HepG2 (cell line): ENCODE data around the gene KDM3A. TPM values are rescaled to one million over a fixed set of nuclear protein-coding genes. Genes with fewer than 3 reads are reported as not detected.

Experiments
- ARNTL ChIP-seq: sonication (generic); formaldehyde crosslinking; IDR thresholded peaks from 2 replicates; pipeline ENCODE4 v1.4.0; 2020; ENCODE audit warnings: mild to moderate bottlenecking, missing genetic modification reagents
- ATRX ChIP-seq: sonication (generic); formaldehyde crosslinking; IDR thresholded peaks from 2 replicates; pipeline ENCODE4 v1.4.0; 2020; ENCODE audit warnings: missing genetic modification reagents, borderline replicate concordance
- FOXP1 ChIP-seq, 2 experiments: fragments of 450-650 bp in 1 of 2; IDR thresholded peaks; 2 replicates each; pipeline ENCODE4 v1.6.1; 2017 to 2018; ENCODE audit warnings: antibody characterized with exemption in 1 of 2
- GATA4 ChIP-seq: sonication (generic); IDR thresholded peaks from 2 replicates; pipeline ENCODE4 v1.6.1; 2016; ENCODE audit warnings: antibody characterized with exemption, low read depth, borderline replicate concordance
- JDP2 ChIP-seq: sonication (generic); formaldehyde crosslinking; IDR thresholded peaks from 2 replicates; pipeline ENCODE4 v1.8.1; 2022; ENCODE audit warnings: missing genetic modification reagents, borderline replicate concordance
- NFYB ChIP-seq: sonication (generic); formaldehyde crosslinking; IDR thresholded peaks from 2 replicates; pipeline ENCODE4 v1.4.0; 2020; ENCODE audit warnings: missing genetic modification reagents
- PHF21A ChIP-seq: sonication (generic); formaldehyde crosslinking; IDR thresholded peaks from 2 replicates; pipeline ENCODE4 v1.5.0; 2020; ENCODE audit warnings: mild to moderate bottlenecking, missing genetic modification reagents
- RORA ChIP-seq: sonication (generic); formaldehyde crosslinking; IDR thresholded peaks from 2 replicates; pipeline ENCODE4 v1.5.0; 2020; ENCODE audit warnings: mild to moderate bottlenecking, missing genetic modification reagents, moderate library complexity
- SIN3B ChIP-seq: fragments of 150-350 bp; IDR thresholded peaks from 2 replicates; pipeline ENCODE4 v1.6.1; 2014; ENCODE audit warnings: low read length
- SIX4 ChIP-seq: sonication (generic); formaldehyde crosslinking; IDR thresholded peaks from 2 replicates; pipeline ENCODE4 v1.4.0; 2020; ENCODE audit warnings: missing genetic modification reagents
- SMAD3 ChIP-seq: sonication (generic); formaldehyde crosslinking; IDR thresholded peaks from 2 replicates; pipeline ENCODE4 v1.4.0; 2020; ENCODE audit warnings: missing genetic modification reagents
- STAG1 ChIP-seq: sonication (generic); formaldehyde crosslinking; IDR thresholded peaks from 2 replicates; pipeline ENCODE4 v1.4.0; 2020; ENCODE audit warnings: missing genetic modification reagents
- ZEB1 ChIP-seq: IDR thresholded peaks from 2 replicates; pipeline ENCODE4 v1.6.1; 2012; ENCODE audit warnings: mild to moderate bottlenecking, low read depth, inconsistent platforms; ENCODE audit not compliant: insufficient replicate concordance
- ZFP41 ChIP-seq: sonication (generic); formaldehyde crosslinking; IDR thresholded peaks from 2 replicates; pipeline ENCODE4 v1.4.0; 2020; ENCODE audit warnings: mild to moderate bottlenecking, missing genetic modification reagents, borderline replicate concordance
- ZFP90 ChIP-seq: sonication (generic); formaldehyde crosslinking; IDR thresholded peaks from 2 replicates; pipeline ENCODE4 v1.8.0; 2022; ENCODE audit warnings: missing genetic modification reagents, mild to moderate bottlenecking, inconsistent platforms, borderline replicate concordance
- ZNF224 ChIP-seq: sonication (generic); formaldehyde crosslinking; IDR thresholded peaks from 2 replicates; pipeline ENCODE4 v1.5.0; 2020; ENCODE audit warnings: mild to moderate bottlenecking, missing genetic modification reagents
- ZNF274 ChIP-seq: sonication (generic); formaldehyde crosslinking; IDR thresholded peaks from 2 replicates; pipeline ENCODE4 v1.5.1; 2020; ENCODE audit warnings: mild to moderate bottlenecking, missing genetic modification reagents
- ZNF552 ChIP-seq: sonication (generic); formaldehyde crosslinking; IDR thresholded peaks from 2 replicates; pipeline ENCODE4 v1.9.0; 2022; ENCODE audit warnings: missing genetic modification reagents, mild to moderate bottlenecking, borderline replicate concordance
- ZNF556 ChIP-seq: sonication (generic); formaldehyde crosslinking; IDR thresholded peaks from 2 replicates; pipeline ENCODE4 v1.4.0; 2020; ENCODE audit warnings: mild to moderate bottlenecking, missing genetic modification reagents, borderline replicate concordance
- ZNF747 ChIP-seq: sonication (generic); formaldehyde crosslinking; IDR thresholded peaks from 2 replicates; pipeline ENCODE4 v1.8.1; 2023; ENCODE audit warnings: missing genetic modification reagents, mild to moderate bottlenecking, borderline replicate concordance
- ZNF772 ChIP-seq: sonication (generic); formaldehyde crosslinking; IDR thresholded peaks from 2 replicates; pipeline ENCODE4 v1.5.0; 2020; ENCODE audit warnings: mild to moderate bottlenecking, missing genetic modification reagents
- ZNF782 ChIP-seq: sonication (generic); formaldehyde crosslinking; IDR thresholded peaks from 2 replicates; pipeline ENCODE4 v1.4.0; 2020; ENCODE audit warnings: missing genetic modification reagents, mild to moderate bottlenecking, borderline replicate concordance
- polyA plus RNA-seq, 8 experiments: library from polyadenylated mRNA; depleted of rRNA in 3 of 8; stranded (reverse) in 7 of 8; unstranded in 1 of 8; fragments of >200 nt; fragmentation: Illumina TruSeq in 4 of 8; extraction: Trizol in 4 of 8; gene quantifications; 2 replicates each; pipeline versions ENCODE4 v1.2.1 to v1.2.3, GENCODE V29; 2011 to 2016; ENCODE audit warnings: low read depth in 4 of 8, missing spikeins in 1 of 8, mixed read lengths in 1 of 8; ENCODE audit not compliant: insufficient read depth in 1 of 8
- total RNA-seq, 5 experiments: library from RNA; depleted of rRNA; stranded (reverse); fragments of >200 nt; fragmentation: Illumina TruSeq; extraction: Trizol; gene quantifications; 2 replicates each; pipeline ENCODE4 v1.2.3, GENCODE V29; 2016; ENCODE audit warnings: low read depth in 1 of 5
- TF ChIP-seq, protein P1 (sequence below): sonication (generic); formaldehyde crosslinking; IDR thresholded peaks from 2 replicates; pipeline ENCODE4 v1.5.0; 2020; ENCODE audit warnings: mild to moderate bottlenecking, missing genetic modification reagents
- TF ChIP-seq, protein P2 (sequence below): sonication (generic); formaldehyde crosslinking; IDR thresholded peaks from 2 replicates; pipeline ENCODE4 v1.8.0; 2022; ENCODE audit warnings: mild to moderate bottlenecking, missing genetic modification reagents, moderate library complexity
- TF ChIP-seq, protein P3 (sequence below): sonication (generic); formaldehyde crosslinking; conservative IDR thresholded peaks from 2 replicates; pipeline ENCODE4 v1.4.0; 2020; ENCODE audit warnings: missing genetic modification reagents

Gene KDM3A
- total and polyA plus RNA-seq, 2 of the 13 experiments (the other 11 are each of a cell fraction or from before 2014, with no cell fraction given) = 21.0 to 70.2 TPM

DNA sequence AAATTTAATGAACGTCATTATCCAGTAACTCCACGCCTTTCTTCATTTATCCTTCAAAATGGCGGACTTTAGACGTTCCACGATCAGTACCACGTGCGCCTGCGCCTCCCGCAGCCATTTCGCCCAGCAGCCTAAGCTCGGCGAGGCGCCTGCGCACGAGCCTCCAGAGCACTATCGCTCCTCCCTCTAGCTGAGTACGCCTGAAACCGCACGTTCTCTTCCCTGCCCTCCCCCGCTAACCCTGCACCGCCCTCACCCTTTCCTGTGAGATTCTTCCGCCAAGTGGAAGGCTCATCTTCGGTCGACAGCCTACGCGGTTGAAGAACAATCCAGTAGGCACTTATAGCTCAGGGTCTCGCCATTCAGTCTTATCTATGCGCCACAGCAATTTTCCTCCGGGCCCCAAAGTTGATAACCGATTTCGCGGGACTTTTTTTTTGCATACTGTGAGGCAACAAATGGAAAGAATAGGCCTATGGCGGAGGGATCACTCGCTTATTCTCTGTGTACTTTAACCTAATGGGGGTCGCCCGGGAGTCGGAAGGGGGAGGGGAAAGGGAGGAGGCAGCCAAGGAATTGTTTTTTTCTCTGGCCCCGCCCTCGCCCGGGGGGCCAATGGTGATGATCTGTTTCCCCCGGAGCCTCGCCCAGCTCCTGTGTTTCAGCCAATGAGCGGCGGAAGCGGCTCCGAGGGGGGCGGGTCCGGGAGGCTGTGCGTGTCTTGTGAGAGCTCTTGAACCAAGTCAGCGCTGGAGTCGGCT lies at the start of gene KDM3A (continued):
- TF ChIP-seq ZNF274 (CRISPR knock-in tag) (peak; percentile 100), ZNF782 (CRISPR knock-in tag) (peak; percentile 99; the same call in 1 of the 2 replicates), ZNF556 (no peak; the same call in none of the 2 replicates), ZNF224 (peak; percentile 99), JDP2 (CRISPR knock-in tag) (peak; percentile 89; the same call in 1 of the 2 replicates), SIN3B (peak; percentile 9; the same call in 1 of the 2 replicates), ATRX (CRISPR knock-in tag) (peak; percentile 78; the same call in 1 of the 2 replicates), ZNF747 (CRISPR knock-in tag) (peak; percentile 99), GATA4 (no peak; the same call in 1 of the 2 replicates), SMAD3 (CRISPR knock-in tag) (no peak; the same call in none of the 2 replicates), FOXP1 (IDR thresholded peaks at IDR 0.05) (peak; percentile 82), FOXP1 (CRISPR knock-in tag; IDR thresholded peaks at IDR 0.05) (peak; percentile 66), NFYB (CRISPR knock-in tag) (peak; percentile 94), ZNF772 (peak; percentile 99), ZFP90 (CRISPR knock-in tag) (peak; percentile 98), SIX4 (CRISPR knock-in tag) (peak; percentile 79; the same call in 1 of the 2 replicates), ZEB1 (peak; percentile 66), STAG1 (CRISPR knock-in tag) (no peak), PHF21A (CRISPR knock-in tag) (peak; percentile 100), RORA (CRISPR knock-in tag) (no peak), ZNF552 (CRISPR knock-in tag) (peak; percentile 100), ARNTL (CRISPR knock-in tag) (peak; percentile 96), ZFP41 (CRISPR knock-in tag) (peak; percentile 99)
- TF ChIP-seq, protein P1, sequence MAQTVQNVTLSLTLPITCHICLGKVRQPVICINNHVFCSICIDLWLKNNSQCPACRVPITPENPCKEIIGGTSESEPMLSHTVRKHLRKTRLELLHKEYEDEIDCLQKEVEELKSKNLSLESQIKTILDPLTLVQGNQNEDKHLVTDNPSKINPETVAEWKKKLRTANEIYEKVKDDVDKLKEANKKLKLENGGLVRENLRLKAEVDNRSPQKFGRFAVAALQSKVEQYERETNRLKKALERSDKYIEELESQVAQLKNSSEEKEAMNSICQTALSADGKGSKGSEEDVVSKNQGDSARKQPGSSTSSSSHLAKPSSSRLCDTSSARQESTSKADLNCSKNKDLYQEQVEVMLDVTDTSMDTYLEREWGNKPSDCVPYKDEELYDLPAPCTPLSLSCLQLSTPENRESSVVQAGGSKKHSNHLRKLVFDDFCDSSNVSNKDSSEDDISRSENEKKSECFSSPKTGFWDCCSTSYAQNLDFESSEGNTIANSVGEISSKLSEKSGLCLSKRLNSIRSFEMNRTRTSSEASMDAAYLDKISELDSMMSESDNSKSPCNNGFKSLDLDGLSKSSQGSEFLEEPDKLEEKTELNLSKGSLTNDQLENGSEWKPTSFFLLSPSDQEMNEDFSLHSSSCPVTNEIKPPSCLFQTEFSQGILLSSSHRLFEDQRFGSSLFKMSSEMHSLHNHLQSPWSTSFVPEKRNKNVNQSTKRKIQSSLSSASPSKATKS (CRISPR knock-in tag) = peak; percentile 99; the same call in 1 of the 2 replicates
- TF ChIP-seq, protein P2, sequence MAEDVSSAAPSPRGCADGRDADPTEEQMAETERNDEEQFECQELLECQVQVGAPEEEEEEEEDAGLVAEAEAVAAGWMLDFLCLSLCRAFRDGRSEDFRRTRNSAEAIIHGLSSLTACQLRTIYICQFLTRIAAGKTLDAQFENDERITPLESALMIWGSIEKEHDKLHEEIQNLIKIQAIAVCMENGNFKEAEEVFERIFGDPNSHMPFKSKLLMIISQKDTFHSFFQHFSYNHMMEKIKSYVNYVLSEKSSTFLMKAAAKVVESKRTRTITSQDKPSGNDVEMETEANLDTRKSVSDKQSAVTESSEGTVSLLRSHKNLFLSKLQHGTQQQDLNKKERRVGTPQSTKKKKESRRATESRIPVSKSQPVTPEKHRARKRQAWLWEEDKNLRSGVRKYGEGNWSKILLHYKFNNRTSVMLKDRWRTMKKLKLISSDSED (CRISPR knock-in tag) = no peak
- TF ChIP-seq, protein P3, sequence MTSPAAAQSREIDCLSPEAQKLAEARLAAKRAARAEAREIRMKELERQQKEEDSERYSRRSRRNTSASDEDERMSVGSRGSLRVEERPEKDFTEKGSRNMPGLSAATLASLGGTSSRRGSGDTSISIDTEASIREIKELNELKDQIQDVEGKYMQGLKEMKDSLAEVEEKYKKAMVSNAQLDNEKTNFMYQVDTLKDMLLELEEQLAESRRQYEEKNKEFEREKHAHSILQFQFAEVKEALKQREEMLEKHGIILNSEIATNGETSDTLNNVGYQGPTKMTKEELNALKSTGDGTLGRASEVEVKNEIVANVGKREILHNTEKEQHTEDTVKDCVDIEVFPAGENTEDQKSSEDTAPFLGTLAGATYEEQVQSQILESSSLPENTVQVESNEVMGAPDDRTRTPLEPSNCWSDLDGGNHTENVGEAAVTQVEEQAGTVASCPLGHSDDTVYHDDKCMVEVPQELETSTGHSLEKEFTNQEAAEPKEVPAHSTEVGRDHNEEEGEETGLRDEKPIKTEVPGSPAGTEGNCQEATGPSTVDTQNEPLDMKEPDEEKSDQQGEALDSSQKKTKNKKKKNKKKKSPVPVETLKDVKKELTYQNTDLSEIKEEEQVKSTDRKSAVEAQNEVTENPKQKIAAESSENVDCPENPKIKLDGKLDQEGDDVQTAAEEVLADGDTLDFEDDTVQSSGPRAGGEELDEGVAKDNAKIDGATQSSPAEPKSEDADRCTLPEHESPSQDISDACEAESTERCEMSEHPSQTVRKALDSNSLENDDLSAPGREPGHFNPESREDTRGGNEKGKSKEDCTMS = peak; percentile 96
